ENCODE measurements around the gene ZBTB42. TPM values are rescaled to one million over a fixed set of nuclear protein-coding genes. Genes with fewer than 3 reads are reported as not detected.

The ZBTB42 gene
- total RNA-seq, 2 donors from 2014 or later = 6.6 to 7.0 TPM

GRCh38 chr14:104799244-104800014 is 1.5 kb upstream of the ZBTB42 start:
- Histone ChIP-seq H3K9me3 (no peaks in the 10 kb centered on the region), H3K4me3 (peak overlapping the region; percentile 20), H3K4me1 (peaks cover 18% of the 10 kb centered on the region), H3K36me3 (no peaks in the 10 kb centered on the region), H3K9ac (ENCODE audit: low read depth in 2 of 2, low read length in 2 of 2) (peak overlapping the region; percentile 60 to 87), H3K27me3 (no peaks in the 10 kb centered on the region), H3K27ac (peak overlapping the region; percentile 83)
- intact Hi-C loops (cut with DNase I) = no loop called here
- TF ChIP-seq CTCF (IDR thresholded peaks at IDR 0.05) = no peak
- DNase-seq = peak; percentile 40

GRCh38 chr14:104800015-104800770 is 708 bp upstream of the ZBTB42 start:
- peak; percentile 33 for TF ChIP-seq CTCF (IDR thresholded peaks at IDR 0.05)
- no peaks in the 10 kb centered on the region for H3K36me3 ChIP-seq
- H3K4me1 ChIP-seq = peaks cover 17% of the 10 kb centered on the region
- H3K9me3 ChIP-seq = no peaks in the 10 kb centered on the region
- H3K27ac ChIP-seq = peak overlapping the region; percentile 83
- H3K4me3 ChIP-seq = peak overlapping the region; percentile 80
- DNase-seq = peak; percentile 88
- peak overlapping the region; percentile 60 to 87 for H3K9ac ChIP-seq (ENCODE audit: low read depth in 2 of 2, low read length in 2 of 2)
- no peaks in the 10 kb centered on the region for H3K27me3 ChIP-seq
- intact Hi-C loops (cut with DNase I) = no loop called here

GRCh38 chr14:104801520-104802393 is 856 bp downstream of the ZBTB42 start:
- Histone ChIP-seq H3K4me3 (peak overlapping the region; percentile 80), H3K9me3 (no peaks in the 10 kb centered on the region), H3K4me1 (peaks cover 17% of the 10 kb centered on the region), H3K36me3 (no peaks in the 10 kb centered on the region), H3K9ac (ENCODE audit: low read depth in 2 of 2, low read length in 2 of 2) (peak overlapping the region; percentile 63 to 75), H3K27me3 (no peaks in the 10 kb centered on the region), H3K27ac (peak overlapping the region; percentile 89)
- TF ChIP-seq CTCF (IDR thresholded peaks at IDR 0.05) = no peak
- DNase-seq = no peak
- intact Hi-C loops (cut with DNase I) = no loop called here

- Histone ChIP-seq H3K27me3 (no peaks in the 10 kb centered on the region), H3K9me3 (no peaks in the 10 kb centered on the region), H3K36me3 (no peaks in the 10 kb centered on the region), H3K27ac (no peak overlapping the region), H3K4me3 (no peak overlapping the region), H3K9ac (ENCODE audit: low read depth in 2 of 2, low read length in 2 of 2) (no peak overlapping the region), H3K4me1 (peaks cover 15% of the 10 kb centered on the region)
- DNase-seq = no peak
- no peak for TF ChIP-seq CTCF (IDR thresholded peaks at IDR 0.05)
- intact Hi-C loops (cut with DNase I) = no loop called here
These were observed 1.7 kb downstream of the ZBTB42 start for GRCh38 chr14:104802394-104803184.
